CD4-positive, alpha-beta T cell treated with Interleukin-15 for 4 hours (primary cell): ENCODE measurements around the gene AGBL4.
"Not testable (repeated sequence)": the region's sequence is repeated elsewhere in the genome, so short reads cannot be mapped to it uniquely, and the experiment has no call there.

ENCODE experiments used
- DNase-seq: peaks from one replicate; pipeline ENCODE4 v3.0.0-alpha.2; 2020; ENCODE audit warnings: low spot score

The AGBL4 gene

GRCh38 chr1:48530727-48531351 lies 1492.9 kb downstream of the AGBL4 start:
- DNase-seq = no peak

GRCh38 chr1:48527051-48527450 lies 1496.7 kb downstream of the AGBL4 start:
- DNase-seq = no peak

- DNase-seq = no peak
Measured at GRCh38 chr1:48526008-48526710, 1497.6 kb downstream of the AGBL4 start.

- no peak for DNase-seq
Measured at GRCh38 chr1:48524892-48525467, 1498.8 kb downstream of the AGBL4 start.

- no peak for DNase-seq
Measured at GRCh38 chr1:48523558-48523957, 1500.2 kb downstream of the AGBL4 start.

- DNase-seq = not testable (repeated sequence)
Measured at GRCh38 chr1:48519896-48520295, 1503.9 kb downstream of the AGBL4 start.

- no peak for DNase-seq
Measured at GRCh38 chr1:48506870-48507269, 1516.9 kb downstream of the AGBL4 start.

- DNase-seq = no peak
Measured at GRCh38 chr1:48500541-48501450, 1523.0 kb downstream of the AGBL4 start.

GRCh38 chr1:48499211-48499735 lies 1524.5 kb downstream of the AGBL4 start:
- DNase-seq = no peak

- DNase-seq = peak; percentile 48
Measured at GRCh38 chr1:48498096-48498791, 1525.5 kb downstream of the AGBL4 start.

- DNase-seq = no peak
Measured at GRCh38 chr1:48495911-48496310, 1527.8 kb downstream of the AGBL4 start.

- DNase-seq = no peak
Measured at GRCh38 chr1:48495166-48495565, 1528.6 kb downstream of the AGBL4 start.

- no peak for DNase-seq
Measured at GRCh38 chr1:48493970-48494769, 1529.6 kb downstream of the AGBL4 start.

- DNase-seq = no peak
Measured at GRCh38 chr1:48493041-48493440, 1530.7 kb downstream of the AGBL4 start.

- DNase-seq = no peak
Measured at GRCh38 chr1:48492392-48492791, 1531.4 kb downstream of the AGBL4 start.

GRCh38 chr1:48488721-48489120 lies 1535.0 kb downstream of the AGBL4 start:
- DNase-seq = no peak
